Measurements from ENCODE around the gene ASB18.

ASB18 gene

DNA sequence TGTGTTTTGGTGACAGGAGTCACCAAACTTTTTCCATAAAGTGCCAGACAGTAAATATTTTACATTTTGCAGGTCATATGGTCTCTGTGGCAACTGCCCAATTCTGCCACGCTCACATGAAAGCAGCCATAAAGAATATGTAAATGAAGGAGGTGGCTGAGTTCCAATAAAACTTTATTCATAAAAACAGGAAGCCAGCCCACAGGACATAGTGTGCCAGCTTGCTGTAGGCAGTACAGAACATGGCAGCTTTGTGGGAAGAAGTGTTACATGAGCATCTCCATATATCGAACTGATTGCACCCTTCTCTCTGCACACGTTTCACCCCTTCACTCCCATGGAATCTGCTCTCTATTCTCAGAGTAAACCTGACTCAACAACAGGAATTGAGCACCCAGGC, 10.2 kb downstream of the ASB18 start:
- H3K4me1 ChIP-seq (ENCODE audit: control insufficient read depth, insufficient read depth, low read length) = peaks cover 6% of the 10 kb centered on the region
- ChIA-PET POLR2A (no interaction called here), CTCF (interaction anchor here (0.6 kb wide), 1 partner anchor 14 kb away, joined by 3 read pairs; no protein-coding TSS in a partner anchor)
- H3K4me3 ChIP-seq (ENCODE audit: low read depth, low read length) = no peak overlapping the region
- TF ChIP-seq ZNF175 (tag by site-specific recombination; IDR thresholded peaks at IDR 0.05) (no peak), GLIS2 (tag by site-specific recombination; IDR thresholded peaks at IDR 0.05) (no peak), ZNF837 (tag by site-specific recombination; IDR thresholded peaks at IDR 0.05) (no peak), GLI4 (tag by site-specific recombination; IDR thresholded peaks at IDR 0.05) (no peak), OSR2 (tag by site-specific recombination; IDR thresholded peaks at IDR 0.05) (no peak), ZNF2 (tag by site-specific recombination; IDR thresholded peaks at IDR 0.05) (no peak), ZNF169 (tag by site-specific recombination; IDR thresholded peaks at IDR 0.05) (no peak), ZNF571 (tag by site-specific recombination; IDR thresholded peaks at IDR 0.05) (no peak), ZNF48 (tag by site-specific recombination; IDR thresholded peaks at IDR 0.05) (no peak), ZBTB8A (tag by site-specific recombination; IDR thresholded peaks at IDR 0.05) (no peak), ZNF280C (tag by site-specific recombination; IDR thresholded peaks at IDR 0.05) (no peak), ZFP3 (tag by site-specific recombination; IDR thresholded peaks at IDR 0.05; ENCODE audit: low read depth) (no peak), ZNF792 (tag by site-specific recombination; IDR thresholded peaks at IDR 0.05) (no peak), ZIC2 (tag by site-specific recombination; IDR thresholded peaks at IDR 0.05) (no peak)
- no peak overlapping the region for H3K27ac ChIP-seq (ENCODE audit: extremely low read depth, low read depth, low read length)
- H3K9me3 ChIP-seq (ENCODE audit: control insufficient read depth, insufficient read depth, low read depth, low read length) = no peaks in the 10 kb centered on the region
- no peaks in the 10 kb centered on the region for H3K36me3 ChIP-seq (ENCODE audit: control insufficient read depth in 2 of 2, insufficient read depth in 1 of 2, low read length in 2 of 2)

DNA sequence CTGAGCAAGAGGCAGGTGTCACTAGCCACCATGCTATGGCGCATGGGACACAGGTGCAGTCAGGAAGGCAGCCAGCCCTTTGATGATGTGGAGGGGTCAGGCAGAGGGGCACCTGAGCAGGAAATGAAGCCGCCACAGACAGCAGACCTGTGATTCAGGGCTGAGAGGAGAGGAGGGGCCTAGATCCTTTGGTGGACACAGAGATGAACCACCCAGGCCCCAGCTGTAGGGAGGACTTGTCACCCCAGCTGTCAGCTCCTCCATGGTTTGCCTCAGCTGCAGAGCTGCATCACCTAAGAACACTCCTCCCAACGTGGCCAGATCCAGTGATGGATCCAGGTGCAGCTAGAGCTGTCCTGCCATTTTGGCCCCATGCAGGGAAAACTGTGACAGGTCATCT, 11.6 kb downstream of the ASB18 start:
- ChIA-PET CTCF (no interaction called here), POLR2A (no interaction called here)
- Histone ChIP-seq H3K27ac (ENCODE audit: extremely low read depth, low read depth, low read length) (no peak overlapping the region), H3K9me3 (ENCODE audit: control insufficient read depth, insufficient read depth, low read depth, low read length) (no peaks in the 10 kb centered on the region), H3K4me3 (ENCODE audit: low read depth, low read length) (no peak overlapping the region), H3K36me3 (ENCODE audit: control insufficient read depth in 2 of 2, insufficient read depth in 1 of 2, low read length in 2 of 2) (no peaks in the 10 kb centered on the region), H3K4me1 (ENCODE audit: control insufficient read depth, insufficient read depth, low read length) (peaks cover 6% of the 10 kb centered on the region)
- no peak for TF ChIP-seq ZNF776 (tag by site-specific recombination; IDR thresholded peaks at IDR 0.05; ENCODE audit: borderline replicate concordance)
- TF ChIP-seq HOXA7 (CRISPR knock-in tag; IDR thresholded peaks at IDR 0.05; ENCODE audit: borderline replicate concordance) = no peak
- no peak for TF ChIP-seq ZNF350 (tag by site-specific recombination; IDR thresholded peaks at IDR 0.05)
- TF ChIP-seq, protein P1, sequence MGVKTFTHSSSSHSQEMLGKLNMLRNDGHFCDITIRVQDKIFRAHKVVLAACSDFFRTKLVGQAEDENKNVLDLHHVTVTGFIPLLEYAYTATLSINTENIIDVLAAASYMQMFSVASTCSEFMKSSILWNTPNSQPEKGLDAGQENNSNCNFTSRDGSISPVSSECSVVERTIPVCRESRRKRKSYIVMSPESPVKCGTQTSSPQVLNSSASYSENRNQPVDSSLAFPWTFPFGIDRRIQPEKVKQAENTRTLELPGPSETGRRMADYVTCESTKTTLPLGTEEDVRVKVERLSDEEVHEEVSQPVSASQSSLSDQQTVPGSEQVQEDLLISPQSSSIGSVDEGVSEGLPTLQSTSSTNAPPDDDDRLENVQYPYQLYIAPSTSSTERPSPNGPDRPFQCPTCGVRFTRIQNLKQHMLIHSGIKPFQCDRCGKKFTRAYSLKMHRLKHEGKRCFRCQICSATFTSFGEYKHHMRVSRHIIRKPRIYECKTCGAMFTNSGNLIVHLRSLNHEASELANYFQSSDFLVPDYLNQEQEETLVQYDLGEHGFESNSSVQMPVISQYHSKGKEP (tag by site-specific recombination; IDR thresholded peaks at IDR 0.05) = no peak
- no peak for TF ChIP-seq ZNF121 (tag by site-specific recombination; IDR thresholded peaks at IDR 0.05)
- TF ChIP-seq SETDB1 (IDR thresholded peaks at IDR 0.05; ENCODE audit: insufficient read length, low read length) = no peak
- TF ChIP-seq ZNF19 (tag by site-specific recombination; IDR thresholded peaks at IDR 0.05; ENCODE audit: low read depth) = no peak
- no peak for TF ChIP-seq ZNF549 (tag by site-specific recombination; IDR thresholded peaks at IDR 0.05)
- no peak for TF ChIP-seq RBAK (tag by site-specific recombination; IDR thresholded peaks at IDR 0.05)
- no peak for TF ChIP-seq ZNF239 (tag by site-specific recombination; IDR thresholded peaks at IDR 0.05)
- TF ChIP-seq ZNF37A (tag by site-specific recombination; IDR thresholded peaks at IDR 0.05) = no peak
- no peak for TF ChIP-seq ZNF596 (tag by site-specific recombination; IDR thresholded peaks at IDR 0.05)
